Smooth muscle cell (in vitro differentiated cells): ENCODE results near the gene LAMP2. TPM values are rescaled to one million over a fixed set of nuclear protein-coding genes. Genes with fewer than 3 reads are reported as not detected.

Experiments
- DNase-seq: peaks from one replicate; lab custom pipeline; 2025; ENCODE audit not compliant: unreplicated experiment; lab: John Stamatoyannopoulos, UW
- H2AFZ ChIP-seq: fragments of 200-600 bp; sonication (generic); 2 replicates; pipeline ENCODE4 v1.6.0; 2016; ENCODE audit warnings: antibody characterized with exemption, low read depth, mild to moderate bottlenecking
- H3F3A ChIP-seq: fragments of 200-600 bp; sonication (generic); 2 replicates; pipeline ENCODE4 v1.6.0; 2017; ENCODE audit warnings: antibody characterized with exemption, low read depth
- H3K27ac ChIP-seq: fragments of 200-600 bp; sonication (generic); 2 replicates; pipeline ENCODE4 v1.5.1; 2016; ENCODE audit warnings: low read depth, mild to moderate bottlenecking
- H3K27me3 ChIP-seq: fragments of 200-600 bp; sonication (generic); 2 replicates; pipeline ENCODE4 v1.6.1; 2016; ENCODE audit warnings: low read depth, mild to moderate bottlenecking
- H3K36me3 ChIP-seq: fragments of 200-600 bp; sonication (generic); 2 replicates; pipeline ENCODE4 v1.5.1; 2016; ENCODE audit warnings: low read depth
- H3K4me1 ChIP-seq: fragments of 200-600 bp; sonication (generic); 2 replicates; pipeline ENCODE4 v1.5.1; 2016; ENCODE audit warnings: low read depth
- H3K4me2 ChIP-seq: fragments of 200-600 bp; sonication (generic); 2 replicates; pipeline ENCODE4 v1.6.0; 2016; ENCODE audit warnings: mild to moderate bottlenecking
- H3K4me3 ChIP-seq: fragments of 200-600 bp; sonication (generic); 2 replicates; pipeline ENCODE4 v1.5.1; 2016; ENCODE audit warnings: mild to moderate bottlenecking
- H3K79me2 ChIP-seq: fragments of 200-600 bp; sonication (generic); 2 replicates; pipeline ENCODE4 v1.6.0; 2016; ENCODE audit warnings: low read depth, mild to moderate bottlenecking
- H3K9ac ChIP-seq: fragments of 200-600 bp; sonication (generic); 2 replicates; pipeline ENCODE4 v1.6.0; 2016; ENCODE audit warnings: low read depth
- H3K9me3 ChIP-seq: fragments of 200-600 bp; sonication (generic); replicated peaks from 2 replicates; pipeline ENCODE4 v1.5.1; 2016; ENCODE audit warnings: low read depth
- H4K20me1 ChIP-seq: fragments of 200-600 bp; sonication (generic); 2 replicates; pipeline ENCODE4 v1.6.0; 2016; ENCODE audit warnings: low read depth
- WGBS: methylation state at CpG from one replicate; pipeline ENCODE4 v1.1.7; 2016; ENCODE audit warnings: low lambda C conversion rate; 5-methylcytosine and 5-hydroxymethylcytosine counted together
- polyA plus RNA-seq: library from polyadenylated mRNA; unstranded; fragments of >200 nt; fragmentation: Nextera tagmentation; extraction: Ambion mirVana; gene quantifications from 2 replicates; pipeline ENCODE4 v1.2.1, GENCODE V29; 2016
- total RNA-seq: library from RNA; depleted of rRNA; stranded (reverse); fragments of >200 nt; gene quantifications from 2 replicates; pipeline ENCODE4 v1.2.3, GENCODE V29; 2014
- TF ChIP-seq, protein P1 (sequence below): fragments of 200-600 bp; sonication (generic); IDR thresholded peaks from 2 replicates; pipeline ENCODE4 v1.5.1; 2017; ENCODE audit warnings: borderline replicate concordance, mild to moderate bottlenecking, antibody characterized with exemption; ENCODE audit not compliant: insufficient read depth, poor library complexity, severe bottlenecking

The LAMP2 gene
- total and polyA plus RNA-seq, 2 experiments from 2014 or later, result 134 to 163 TPM

- Histone ChIP-seq H3K4me1 (no peaks in the 10 kb centered on the region), H3K27me3 (no peaks in the 10 kb centered on the region), H4K20me1 (no peaks in the 10 kb centered on the region), H3K9ac (no peak overlapping the region), H2AFZ (no peak overlapping the region), H3F3A (no peaks in the 10 kb centered on the region), H3K36me3 (no peaks in the 10 kb centered on the region), H3K79me2 (no peaks in the 10 kb centered on the region), H3K27ac (no peak overlapping the region), H3K9me3 (no peaks in the 10 kb centered on the region), H3K4me3 (no peak overlapping the region), H3K4me2 (no peak overlapping the region)
- TF ChIP-seq, protein P1, sequence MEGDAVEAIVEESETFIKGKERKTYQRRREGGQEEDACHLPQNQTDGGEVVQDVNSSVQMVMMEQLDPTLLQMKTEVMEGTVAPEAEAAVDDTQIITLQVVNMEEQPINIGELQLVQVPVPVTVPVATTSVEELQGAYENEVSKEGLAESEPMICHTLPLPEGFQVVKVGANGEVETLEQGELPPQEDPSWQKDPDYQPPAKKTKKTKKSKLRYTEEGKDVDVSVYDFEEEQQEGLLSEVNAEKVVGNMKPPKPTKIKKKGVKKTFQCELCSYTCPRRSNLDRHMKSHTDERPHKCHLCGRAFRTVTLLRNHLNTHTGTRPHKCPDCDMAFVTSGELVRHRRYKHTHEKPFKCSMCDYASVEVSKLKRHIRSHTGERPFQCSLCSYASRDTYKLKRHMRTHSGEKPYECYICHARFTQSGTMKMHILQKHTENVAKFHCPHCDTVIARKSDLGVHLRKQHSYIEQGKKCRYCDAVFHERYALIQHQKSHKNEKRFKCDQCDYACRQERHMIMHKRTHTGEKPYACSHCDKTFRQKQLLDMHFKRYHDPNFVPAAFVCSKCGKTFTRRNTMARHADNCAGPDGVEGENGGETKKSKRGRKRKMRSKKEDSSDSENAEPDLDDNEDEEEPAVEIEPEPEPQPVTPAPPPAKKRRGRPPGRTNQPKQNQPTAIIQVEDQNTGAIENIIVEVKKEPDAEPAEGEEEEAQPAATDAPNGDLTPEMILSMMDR, result no peak
- DNase-seq, result no peak
Observed at GRCh38 chrX:120401301-120401700, 67.8 kb downstream of the LAMP2 start.

GRCh38 chrX:120380699-120381098 lies 88.4 kb downstream of the LAMP2 start:
- H3K9me3 ChIP-seq, result no peaks in the 10 kb centered on the region
- TF ChIP-seq, protein P1, result no peak
- WGBS, result 26% methylated on average over 3 of the region's 3 CpGs
- no peak overlapping the region for H3K9ac ChIP-seq
- H3K27ac ChIP-seq, result no peak overlapping the region
- H3K4me1 ChIP-seq, result no peaks in the 10 kb centered on the region
- H3K79me2 ChIP-seq, result no peaks in the 10 kb centered on the region
- H3F3A ChIP-seq, result no peaks in the 10 kb centered on the region
- no peak for DNase-seq
- H3K27me3 ChIP-seq, result no peaks in the 10 kb centered on the region
- H2AFZ ChIP-seq, result no peak overlapping the region
- no peaks in the 10 kb centered on the region for H4K20me1 ChIP-seq
- no peak overlapping the region for H3K4me3 ChIP-seq
- H3K36me3 ChIP-seq, result no peaks in the 10 kb centered on the region
- no peak overlapping the region for H3K4me2 ChIP-seq

- H2AFZ ChIP-seq, result no peak overlapping the region
- H3K27ac ChIP-seq, result no peak overlapping the region
- no peaks in the 10 kb centered on the region for H3K9me3 ChIP-seq
- H4K20me1 ChIP-seq, result no peaks in the 10 kb centered on the region
- H3K4me2 ChIP-seq, result no peak overlapping the region
- H3K4me3 ChIP-seq, result no peak overlapping the region
- H3K27me3 ChIP-seq, result no peaks in the 10 kb centered on the region
- TF ChIP-seq, protein P1, result no peak
- no peaks in the 10 kb centered on the region for H3K36me3 ChIP-seq
- H3F3A ChIP-seq, result no peaks in the 10 kb centered on the region
- no peak for DNase-seq
- H3K9ac ChIP-seq, result no peak overlapping the region
- 71% methylated on average over 6 of the region's 6 CpGs for WGBS
- no peaks in the 10 kb centered on the region for H3K79me2 ChIP-seq
- H3K4me1 ChIP-seq, result no peaks in the 10 kb centered on the region
Observed at GRCh38 chrX:120379937-120380681, 89.0 kb downstream of the LAMP2 start.

DNA sequence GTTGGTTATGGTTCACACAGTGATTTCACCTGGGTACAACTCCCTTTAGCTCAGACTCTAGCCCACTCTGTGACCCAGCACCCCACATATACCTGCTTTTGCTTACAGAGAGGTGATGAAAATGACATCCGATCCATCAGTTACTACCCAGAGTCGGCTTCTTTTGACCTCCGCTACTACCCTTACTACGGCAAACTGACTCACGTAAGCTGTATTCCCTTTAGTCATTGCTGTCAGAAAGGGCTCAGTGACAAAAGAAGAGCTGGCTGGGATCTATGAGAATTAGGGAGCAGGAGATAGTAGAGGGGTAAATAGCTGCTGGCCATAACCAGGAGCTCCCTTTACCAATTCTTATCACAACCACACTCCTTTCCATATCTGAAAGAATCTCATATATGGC lies 90.5 kb downstream of the LAMP2 start:
- no peak overlapping the region for H2AFZ ChIP-seq
- no peaks in the 10 kb centered on the region for H3K27me3 ChIP-seq
- 88% methylated on average over 5 of the region's 5 CpGs for WGBS
- no peak overlapping the region for H3K4me2 ChIP-seq
- DNase-seq, result no peak
- H3F3A ChIP-seq, result no peaks in the 10 kb centered on the region
- no peaks in the 10 kb centered on the region for H3K79me2 ChIP-seq
- H3K9me3 ChIP-seq, result no peaks in the 10 kb centered on the region
- H3K27ac ChIP-seq, result no peak overlapping the region
- no peaks in the 10 kb centered on the region for H3K36me3 ChIP-seq
- no peak overlapping the region for H3K9ac ChIP-seq
- no peaks in the 10 kb centered on the region for H4K20me1 ChIP-seq
- H3K4me3 ChIP-seq, result no peak overlapping the region
- TF ChIP-seq, protein P1, result no peak
- H3K4me1 ChIP-seq, result no peaks in the 10 kb centered on the region
